HG03520 (cell line): ENCODE results near the gene PPA2.
"Not testable (repeated sequence)": the region's sequence is repeated elsewhere in the genome, so short reads cannot be mapped to it uniquely, and the experiment has no call there.

ENCODE experiments used
- ATAC-seq: cut with Tn5 transposase; IDR thresholded peaks from one replicate; pipeline ENCODE4 v1.9.1; 2021; ENCODE audit warnings: mild to moderate bottlenecking, moderate library complexity; ENCODE audit not compliant: unreplicated experiment

The PPA2 gene

DNA sequence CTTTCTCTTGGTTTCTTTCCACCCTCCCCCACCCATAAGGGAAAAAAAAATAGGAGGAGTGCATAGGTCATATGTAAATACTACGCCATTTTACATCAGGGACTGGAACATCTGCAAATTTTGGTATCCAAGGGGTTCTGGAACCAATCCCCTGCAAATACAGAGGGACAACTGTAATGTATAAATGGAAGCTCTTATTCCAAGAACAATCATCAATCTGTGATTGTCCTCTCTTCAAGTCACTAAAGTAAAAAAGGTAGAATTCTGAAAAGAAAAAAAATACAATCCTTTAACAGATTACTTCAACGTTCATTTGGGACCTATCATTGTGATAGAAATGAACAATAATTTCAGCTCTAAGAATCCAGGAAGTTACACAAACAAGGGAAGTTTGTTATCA, 13.6 kb downstream of the PPA2 start:
- ATAC-seq, result no peak

DNA sequence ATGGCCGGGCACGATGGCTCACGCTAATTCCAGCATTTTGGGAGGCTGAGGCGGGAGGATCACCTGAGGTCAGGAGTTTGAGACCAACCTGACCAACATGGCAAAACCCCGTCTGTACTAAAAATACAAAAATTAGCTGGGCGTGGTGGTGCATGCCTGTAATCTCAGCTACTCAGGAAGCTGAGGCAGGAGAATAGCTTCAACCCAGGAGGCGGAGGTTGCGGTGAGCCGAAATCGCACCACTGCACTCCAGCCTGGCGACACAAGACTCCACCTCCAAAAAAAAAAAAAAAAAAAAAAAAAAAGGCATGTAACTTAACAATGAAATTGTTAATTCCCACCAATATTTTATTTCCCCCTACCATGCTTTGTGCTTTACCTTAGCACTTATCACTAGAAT, 15.3 kb downstream of the PPA2 start:
- ATAC-seq, result not testable (repeated sequence)

DNA sequence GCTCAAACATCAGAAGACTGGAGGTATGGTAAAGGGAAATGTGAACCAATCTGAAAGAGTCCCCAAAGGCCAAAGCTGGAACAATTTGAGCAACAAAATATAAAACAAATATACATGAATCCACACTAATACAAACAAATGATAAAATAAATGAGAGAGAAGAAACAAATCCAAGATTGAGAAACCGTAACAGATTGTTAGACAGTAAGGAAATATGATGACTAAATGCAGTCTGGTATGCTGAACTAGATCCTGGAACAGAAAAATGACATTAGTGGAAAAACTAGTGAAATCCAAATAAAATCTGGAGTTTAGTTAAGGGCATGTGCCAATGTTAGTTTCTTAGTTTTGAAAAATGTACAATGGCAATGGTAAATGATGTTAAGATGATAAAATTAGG, 15.9 kb downstream of the PPA2 start:
- no peak for ATAC-seq

DNA sequence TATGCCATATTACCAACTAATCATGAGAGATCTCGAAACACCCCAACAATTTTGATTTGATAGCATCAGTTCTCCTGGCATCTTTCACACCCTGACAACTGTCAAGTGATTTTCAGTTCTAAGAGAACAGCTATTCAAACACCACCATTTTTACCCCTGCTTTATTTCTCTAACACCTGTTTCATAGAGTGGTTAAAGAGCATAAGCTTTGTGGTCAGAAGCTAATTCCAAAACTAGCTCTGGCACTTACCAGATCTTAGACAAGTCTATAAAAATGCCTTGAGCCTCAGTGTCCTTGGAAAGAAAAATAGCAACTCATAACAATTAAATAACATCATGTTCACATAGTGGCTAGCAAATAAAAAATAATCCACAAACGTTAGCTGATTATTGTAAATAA, 17.9 kb downstream of the PPA2 start:
- ATAC-seq, result no peak

DNA sequence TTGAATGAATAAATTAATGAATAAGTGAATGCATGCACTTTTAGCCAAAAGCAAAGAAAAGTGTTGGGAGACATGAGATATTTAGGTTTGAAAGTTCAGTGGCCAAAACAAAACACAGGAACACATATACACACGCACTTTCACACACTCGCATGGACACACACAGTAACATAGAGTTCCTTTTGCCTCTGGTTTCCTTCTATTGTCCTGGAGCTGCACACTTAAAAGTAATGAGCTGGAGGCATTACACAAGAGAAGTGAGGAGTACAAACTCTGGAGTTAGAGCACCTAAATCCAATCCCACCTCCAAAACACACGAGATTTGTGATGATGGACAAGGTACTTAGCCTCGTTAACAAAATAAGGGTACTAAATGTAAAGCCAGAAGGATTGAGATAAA, 18.7 kb downstream of the PPA2 start:
- ATAC-seq, result no peak

DNA sequence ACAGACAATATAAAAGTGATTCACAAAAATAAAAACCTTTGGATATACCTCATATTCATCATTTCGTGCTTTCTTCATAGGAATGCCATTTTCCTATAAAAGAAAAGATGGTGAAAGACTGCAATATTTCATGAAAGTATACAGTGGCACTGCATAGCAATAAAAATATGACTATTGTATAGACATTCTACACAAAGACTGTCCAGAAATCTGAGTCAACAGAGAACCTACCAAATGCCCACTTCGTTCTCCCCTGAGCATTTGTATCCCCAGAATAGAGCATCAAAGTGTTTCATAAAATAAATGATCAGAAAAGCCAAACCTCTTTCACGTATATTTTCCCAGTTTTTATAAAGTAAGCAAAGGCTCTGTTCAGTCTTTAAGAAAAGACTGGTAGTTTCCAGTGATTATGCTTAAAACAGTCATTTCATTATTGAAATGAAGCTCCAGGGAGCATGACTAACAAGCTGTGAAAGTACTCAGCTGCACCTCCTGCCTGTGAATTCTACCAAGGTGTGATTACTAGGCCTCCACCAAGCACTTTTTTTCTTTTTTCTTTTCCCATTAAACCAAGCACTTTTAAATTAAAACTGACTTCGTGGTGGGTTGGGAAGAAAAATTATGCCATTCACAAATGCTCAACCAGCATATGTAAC, 20.2 kb downstream of the PPA2 start:
- no peak for ATAC-seq

DNA sequence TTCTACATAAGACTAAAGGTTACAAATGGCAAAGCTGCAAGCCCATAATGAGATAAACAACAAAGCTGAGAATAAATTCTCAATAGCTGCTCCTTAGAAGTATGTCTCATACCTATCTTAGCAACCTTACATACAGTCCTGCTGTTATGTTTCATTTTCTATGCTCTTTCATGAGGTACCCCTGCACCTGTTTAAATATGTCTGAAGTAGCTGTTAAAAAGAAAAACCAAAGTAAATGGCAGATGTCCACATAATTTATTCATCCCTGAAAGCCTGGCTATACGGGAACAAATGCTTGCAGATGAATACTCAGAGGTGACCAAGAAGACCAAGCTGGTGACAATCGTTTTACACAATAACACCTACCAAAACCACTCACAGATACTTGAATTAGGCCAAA, 22.5 kb downstream of the PPA2 start:
- no peak for ATAC-seq

DNA sequence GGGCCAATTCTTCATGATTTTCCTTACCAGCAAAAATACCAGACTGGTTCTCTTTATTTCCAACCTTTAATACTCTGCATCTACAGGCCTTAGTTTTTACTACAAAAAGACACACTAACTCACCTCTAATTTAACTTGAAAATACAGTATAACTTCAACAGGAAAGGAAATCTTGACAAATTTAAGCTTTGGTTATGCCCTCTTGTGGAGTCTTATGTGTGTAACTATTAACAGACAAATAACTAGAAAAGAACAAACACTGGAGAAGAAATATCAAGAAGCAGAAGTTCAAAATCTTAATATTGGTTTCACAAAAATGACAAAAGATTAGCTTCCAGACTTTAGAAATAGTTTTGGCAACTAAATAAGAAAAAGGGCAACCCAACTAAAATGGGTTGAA, 33.0 kb downstream of the PPA2 start:
- ATAC-seq, result no peak

DNA sequence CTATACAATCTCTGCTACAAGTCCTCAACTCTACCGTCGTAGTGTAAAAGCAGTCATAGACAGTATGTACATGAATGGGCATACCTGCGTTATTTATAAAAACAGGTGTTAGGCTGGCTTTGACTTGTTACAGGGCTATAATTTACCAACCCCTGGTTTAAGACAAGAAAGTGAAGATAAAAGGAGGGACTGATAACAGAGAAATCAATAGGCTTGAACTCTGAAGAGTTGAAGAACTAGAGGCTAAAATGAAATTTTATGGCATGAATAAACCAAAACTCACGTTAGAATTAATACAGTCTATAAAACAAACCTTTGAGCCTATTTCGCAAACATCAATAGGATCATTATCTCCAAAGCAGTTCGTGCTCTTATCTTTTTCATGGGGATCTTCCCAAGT, 36.2 kb downstream of the PPA2 start:
- no peak for ATAC-seq

DNA sequence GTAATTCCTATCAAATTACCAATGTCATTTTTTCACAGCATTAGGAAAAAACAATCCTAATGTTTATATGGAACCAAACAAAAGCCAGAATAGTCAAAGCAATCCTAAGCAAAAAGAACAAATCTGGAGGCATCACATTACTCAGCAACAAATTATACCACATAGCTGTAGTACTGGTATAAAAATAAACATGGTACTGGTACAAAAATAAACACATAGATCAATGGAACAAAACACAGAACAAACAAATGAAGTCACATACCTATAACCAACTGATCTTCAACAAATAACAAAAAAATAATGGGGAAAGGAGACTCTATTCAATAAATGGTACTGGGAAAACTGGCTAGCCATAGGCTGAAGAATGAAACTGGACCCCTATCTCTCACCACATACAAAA, 37.4 kb downstream of the PPA2 start:
- no peak for ATAC-seq

DNA sequence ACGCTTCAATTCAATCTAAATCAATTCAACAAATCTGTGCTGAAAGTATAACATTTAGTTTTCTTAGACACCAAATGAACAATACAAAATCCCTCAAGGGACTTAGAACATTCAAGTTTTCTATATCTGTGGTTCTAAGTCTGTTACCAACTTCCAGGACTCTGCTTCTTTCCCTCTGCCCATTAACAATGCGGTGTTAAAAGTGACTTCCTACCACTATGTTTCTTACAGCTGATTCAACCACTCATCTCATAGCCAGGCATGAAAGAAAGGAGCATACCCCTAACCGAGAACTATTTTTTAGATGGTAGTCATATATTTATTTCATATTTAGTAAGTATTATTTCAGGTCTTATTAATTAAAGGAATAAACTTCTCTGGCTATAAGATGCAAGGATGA, 38.9 kb downstream of the PPA2 start:
- ATAC-seq, result no peak

DNA sequence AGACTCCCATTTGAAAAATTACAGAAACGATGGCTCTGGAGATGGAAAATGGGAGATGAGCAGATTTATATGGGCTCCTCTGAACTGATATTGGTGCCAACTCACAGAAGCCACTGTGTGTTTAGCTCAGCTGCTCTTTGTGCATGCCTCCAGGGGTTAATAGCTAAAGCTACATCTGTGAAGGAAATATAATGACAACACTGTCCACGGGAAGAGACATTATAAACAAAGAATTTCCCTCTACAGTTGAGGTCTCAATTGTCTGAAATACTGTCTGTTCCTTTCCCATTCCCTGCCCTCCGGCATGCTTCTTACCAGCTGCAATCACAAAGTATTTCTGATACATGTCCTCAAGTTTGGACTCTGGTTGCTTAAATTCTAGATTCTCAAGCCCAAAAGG, 40.4 kb downstream of the PPA2 start:
- no peak for ATAC-seq

DNA sequence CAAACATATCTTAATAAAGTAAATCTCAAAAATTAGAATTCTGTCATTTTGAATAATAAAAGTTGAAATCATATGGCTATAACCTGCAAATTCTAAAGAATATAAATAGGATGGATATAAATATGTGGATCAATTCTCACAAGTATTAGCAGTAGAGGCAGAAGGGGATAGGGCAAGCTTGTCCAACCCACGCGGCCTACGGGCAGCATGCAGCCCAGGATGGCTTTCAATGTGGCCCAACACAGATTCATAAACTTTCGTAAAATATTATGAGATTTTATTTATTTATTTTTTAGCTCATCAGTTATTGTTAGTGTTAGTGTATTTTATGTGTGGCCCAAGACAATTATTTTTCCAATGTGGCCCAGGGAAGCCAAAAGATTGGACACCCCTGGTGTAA, 41.4 kb downstream of the PPA2 start:
- no peak for ATAC-seq

DNA sequence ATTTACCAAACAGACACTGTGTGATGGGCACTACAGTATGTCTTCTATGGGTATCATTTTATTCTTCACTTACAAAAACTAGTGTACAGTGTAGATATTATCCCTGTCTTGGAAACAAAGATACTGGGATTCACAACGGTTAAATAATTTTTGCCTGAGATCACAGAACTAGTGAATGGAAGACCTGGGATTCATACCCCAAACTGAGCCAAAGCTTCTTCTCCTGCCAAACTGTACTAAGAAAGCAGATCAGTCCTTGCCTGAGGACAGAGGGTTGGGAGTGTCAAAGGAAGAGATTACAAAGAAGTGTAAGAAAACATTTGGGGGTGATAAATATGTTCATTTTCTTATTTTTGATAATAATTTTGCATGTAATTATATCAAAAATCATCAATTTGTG, 43.1 kb downstream of the PPA2 start:
- no peak for ATAC-seq

DNA sequence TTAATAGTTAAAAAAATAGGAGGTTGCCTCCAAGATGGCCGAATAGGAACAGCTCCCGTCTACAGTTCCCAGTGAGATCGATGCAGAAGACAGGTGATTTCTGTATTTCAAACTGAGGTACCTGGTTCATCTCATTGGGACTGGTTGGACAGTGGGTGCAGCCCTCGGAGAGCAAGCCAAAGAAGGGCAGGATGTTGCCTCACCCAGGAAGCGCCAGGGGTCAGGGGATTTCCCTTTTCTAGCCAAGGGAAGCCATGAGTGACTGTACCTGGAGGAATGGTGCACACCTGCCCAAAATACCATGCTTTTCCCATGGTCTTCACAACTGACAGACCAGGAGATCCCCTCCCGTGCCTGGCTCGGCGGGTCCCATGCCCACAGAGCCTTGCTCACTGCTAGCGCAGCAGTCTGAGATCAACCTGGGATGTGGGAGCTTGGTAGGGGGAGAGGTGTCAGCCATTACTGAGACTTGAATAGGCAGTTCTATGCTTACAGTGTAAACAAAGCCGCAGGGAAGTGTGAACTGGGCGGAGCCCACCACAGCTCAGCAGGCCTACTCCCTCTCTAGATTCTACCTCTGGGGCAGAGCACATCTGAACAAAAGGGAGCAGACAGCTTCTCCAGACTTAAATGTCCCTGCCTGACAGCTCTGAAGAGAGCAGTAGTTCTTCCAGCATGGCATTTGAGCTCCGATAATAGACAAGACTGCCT, 47.5 kb downstream of the PPA2 start:
- ATAC-seq, result no peak

DNA sequence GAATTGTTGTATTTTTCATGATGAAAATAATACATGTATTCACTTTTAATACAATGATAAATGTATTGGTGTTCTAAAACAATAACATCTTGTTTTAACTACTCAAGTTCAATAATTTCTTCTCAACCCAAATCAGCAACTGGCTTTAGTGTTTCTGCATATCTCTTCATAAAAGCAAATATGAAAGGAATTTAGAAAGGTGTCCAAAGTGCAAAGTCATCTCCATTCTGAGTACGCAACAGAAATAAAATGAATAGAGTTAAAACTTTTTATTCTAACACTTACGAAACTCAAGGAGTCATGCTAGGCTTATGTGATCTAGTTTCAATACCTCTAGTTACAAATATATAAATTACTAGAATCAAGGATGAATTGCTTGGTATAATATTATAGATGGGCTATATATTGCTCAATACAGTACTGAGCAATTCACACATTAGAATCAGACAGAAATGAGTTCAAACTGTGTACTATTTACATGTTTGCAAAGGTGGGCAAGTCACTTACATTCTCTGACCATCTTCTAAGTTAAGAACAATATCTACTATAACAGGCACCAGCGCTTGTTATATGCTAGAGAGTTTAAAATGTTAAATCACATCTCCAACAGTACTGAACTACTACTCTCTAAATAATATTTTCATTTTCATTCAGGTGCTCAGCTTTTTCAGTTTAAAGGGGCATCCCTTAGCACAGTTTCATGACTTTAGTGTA, 51.5 kb downstream of the PPA2 start:
- no peak for ATAC-seq

DNA sequence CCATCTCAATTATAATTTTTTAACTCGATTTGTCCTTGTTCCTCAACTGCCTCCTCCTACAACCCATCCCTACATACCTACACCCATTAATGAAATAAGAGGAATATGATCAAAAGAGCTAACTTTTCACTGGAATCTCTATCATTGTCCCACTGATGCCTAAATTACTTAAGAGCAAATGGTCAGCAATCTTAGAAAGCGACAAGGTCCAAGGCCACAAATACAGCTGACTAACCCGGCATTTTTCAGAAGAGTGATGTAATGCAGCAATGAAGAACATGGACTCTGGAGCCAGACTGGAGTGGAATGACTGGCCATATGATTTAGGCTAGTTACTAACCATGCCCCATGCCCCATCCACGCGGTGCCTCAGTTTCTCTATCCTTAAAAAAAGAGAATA, 56.2 kb downstream of the PPA2 start:
- ATAC-seq, result no peak

DNA sequence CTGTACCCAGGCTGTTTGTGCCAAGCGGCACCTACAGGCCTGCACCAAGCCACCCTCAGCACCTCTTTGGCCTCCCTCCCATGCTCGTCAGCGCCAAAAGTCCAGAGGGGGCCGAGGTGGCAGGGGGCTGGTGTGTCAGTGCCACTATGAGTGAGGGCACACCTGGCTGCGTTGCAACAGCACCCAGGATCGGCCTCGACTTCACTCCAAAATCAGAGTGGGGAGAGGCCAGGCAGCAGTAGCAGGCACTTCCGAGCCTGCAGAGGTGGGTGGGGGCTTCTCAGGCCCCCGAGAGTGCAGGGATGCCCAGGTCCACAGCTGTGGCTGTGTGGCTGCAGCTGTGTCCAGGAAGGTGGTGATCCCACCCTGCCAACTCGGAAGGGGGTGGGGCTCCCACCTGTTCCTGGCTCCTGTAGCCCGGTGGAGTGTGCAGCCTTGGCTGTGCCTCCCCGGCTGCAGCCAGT, 58.5 kb downstream of the PPA2 start:
- no peak for ATAC-seq

DNA sequence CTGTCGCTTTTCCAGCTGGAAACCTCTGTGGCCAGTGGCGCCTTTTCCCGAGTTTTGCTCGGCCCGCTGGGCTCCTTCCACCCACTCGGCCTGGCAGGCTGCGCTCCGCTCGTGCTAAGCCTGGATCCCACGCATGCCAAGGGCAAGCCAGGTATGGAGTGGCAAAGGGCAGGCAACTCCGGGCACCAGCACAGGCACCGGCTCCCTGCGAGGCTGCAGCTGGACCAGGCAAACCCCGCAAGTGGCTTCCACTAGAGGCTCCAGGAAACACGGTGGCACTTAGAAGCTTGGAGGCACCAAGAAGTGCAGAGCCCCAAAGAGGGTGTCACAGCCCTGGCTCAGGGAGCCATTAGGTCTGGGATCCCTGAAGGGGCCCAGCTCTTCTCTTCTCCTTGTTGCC, 59.5 kb downstream of the PPA2 start:
- ATAC-seq, result no peak

DNA sequence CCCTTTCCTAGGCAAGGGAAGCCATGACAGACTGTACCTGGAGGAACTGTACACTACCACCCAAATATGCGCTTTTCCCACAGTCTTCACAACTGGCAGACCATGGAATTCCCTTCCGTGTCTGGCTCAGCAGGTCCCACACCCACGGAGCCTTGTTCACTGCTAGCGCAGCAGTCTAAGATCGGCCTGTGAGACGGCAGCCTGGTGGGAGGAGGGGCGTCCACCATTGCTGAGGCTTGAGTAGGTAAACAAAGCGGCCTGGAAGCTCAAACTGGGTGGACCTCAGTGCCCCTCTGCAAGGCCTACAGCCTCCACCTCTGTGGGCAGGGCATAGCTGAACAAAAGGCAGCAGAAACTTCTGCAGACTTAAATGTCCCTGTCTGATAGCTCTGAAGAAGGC, 64.7 kb downstream of the PPA2 start:
- not testable (repeated sequence) for ATAC-seq

DNA sequence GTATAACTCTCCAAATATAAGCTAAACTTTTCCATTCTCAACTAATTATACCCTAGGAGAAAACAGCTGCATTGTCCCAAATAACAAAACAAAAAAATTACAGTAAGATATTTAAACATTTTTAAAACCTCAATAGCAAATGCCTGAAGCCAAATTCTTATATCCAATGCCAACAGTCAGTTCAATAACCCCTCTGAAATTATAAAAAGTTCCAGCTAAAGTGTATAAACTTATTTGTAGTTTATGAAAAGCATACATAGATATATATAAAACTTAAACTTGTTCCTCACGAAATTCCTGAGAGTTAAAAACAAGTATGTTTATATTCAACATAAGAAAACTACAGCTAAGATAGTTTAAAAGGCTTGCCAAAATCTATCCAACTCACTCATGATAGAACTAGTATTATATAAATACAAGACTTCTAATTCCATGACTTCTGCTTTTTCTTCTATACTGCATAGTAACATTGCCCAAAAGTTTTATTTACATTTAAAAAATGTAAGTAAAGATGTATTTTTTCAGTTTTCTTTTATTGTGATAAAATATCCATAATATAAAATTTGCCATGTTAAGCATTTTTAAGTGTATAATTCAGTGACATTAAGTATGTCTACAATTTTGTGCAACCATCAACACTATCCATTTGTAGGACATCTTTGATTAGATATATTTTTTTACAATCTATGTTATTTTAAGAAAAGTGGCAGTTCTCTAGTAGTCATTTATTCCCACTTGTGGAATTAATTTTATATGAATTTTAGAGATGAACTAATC, 72.8 kb downstream of the PPA2 start:
- ATAC-seq, result no peak
